OCI-LY3 (cell line): ENCODE data around the gene COL4A1.

ENCODE experiments used
- EZH2phosphoT487 ChIP-seq: fragments of 200-600 bp; shearing (Covaris generic); IDR thresholded peaks from 2 replicates; pipeline ENCODE4 v1.6.1; 2018; ENCODE audit warnings: antibody characterized with exemption, mixed run types, low read depth
- TF ChIP-seq, protein P1 (sequence below): fragments of 200-600, 300-600 bp; sonication (generic); IDR thresholded peaks from 2 replicates; pipeline ENCODE4 v1.5.1; 2014; ENCODE audit warnings: antibody characterized with exemption, low read length, low read depth

- TF ChIP-seq, protein P1, sequence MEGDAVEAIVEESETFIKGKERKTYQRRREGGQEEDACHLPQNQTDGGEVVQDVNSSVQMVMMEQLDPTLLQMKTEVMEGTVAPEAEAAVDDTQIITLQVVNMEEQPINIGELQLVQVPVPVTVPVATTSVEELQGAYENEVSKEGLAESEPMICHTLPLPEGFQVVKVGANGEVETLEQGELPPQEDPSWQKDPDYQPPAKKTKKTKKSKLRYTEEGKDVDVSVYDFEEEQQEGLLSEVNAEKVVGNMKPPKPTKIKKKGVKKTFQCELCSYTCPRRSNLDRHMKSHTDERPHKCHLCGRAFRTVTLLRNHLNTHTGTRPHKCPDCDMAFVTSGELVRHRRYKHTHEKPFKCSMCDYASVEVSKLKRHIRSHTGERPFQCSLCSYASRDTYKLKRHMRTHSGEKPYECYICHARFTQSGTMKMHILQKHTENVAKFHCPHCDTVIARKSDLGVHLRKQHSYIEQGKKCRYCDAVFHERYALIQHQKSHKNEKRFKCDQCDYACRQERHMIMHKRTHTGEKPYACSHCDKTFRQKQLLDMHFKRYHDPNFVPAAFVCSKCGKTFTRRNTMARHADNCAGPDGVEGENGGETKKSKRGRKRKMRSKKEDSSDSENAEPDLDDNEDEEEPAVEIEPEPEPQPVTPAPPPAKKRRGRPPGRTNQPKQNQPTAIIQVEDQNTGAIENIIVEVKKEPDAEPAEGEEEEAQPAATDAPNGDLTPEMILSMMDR = no peak
- no peak for TF ChIP-seq EZH2phosphoT487
Measured at GRCh38 chr13:110244071-110244830, 62.7 kb downstream of the COL4A1 start.
